Endothelial cell of umbilical vein (primary cell): ENCODE results near the gene PLXNA4. TPM values are rescaled to one million over a fixed set of nuclear protein-coding genes. Genes with fewer than 3 reads are reported as not detected.

Source experiments
- BruUV-seq: library from RNA; stranded (reverse); fragments of 400-500 nt; replicated peaks from 2 replicates; lab custom pipeline; 2021; lab: Mats Ljungman, UMichigan
- CTCF ChIA-PET: fragments of 300-600, 350-600 bp; sonication (Branson Sonifier 250); formaldehyde crosslinking; loops from one replicate; lab custom pipeline; 2021; ENCODE audit warnings: antibody characterized with exemption, inconsistent platforms; lab: Charles Lee
- POLR2A ChIA-PET: fragments of 300-600, 350-600 bp; sonication (Branson Sonifier 250); formaldehyde crosslinking; loops from one replicate; lab custom pipeline; 2021; ENCODE audit warnings: antibody characterized with exemption, inconsistent platforms; lab: Charles Lee
- DNase-seq: peaks from one replicate; pipeline ENCODE4 v3.0.0-alpha.2; 2011; ENCODE audit warnings: low read depth, low spot score
- FAIRE-seq: peaks from 2 replicates; lab custom pipeline; 2011; peaks lifted over from hg19 to GRCh38; lab: Jason Lieb, UNC
- H2AFZ ChIP-seq: 2 replicates; pipeline ENCODE4 v1.6.0; 2012; ENCODE audit warnings: low read depth, low read length, control low read depth, inconsistent platforms
- H3K27ac ChIP-seq: 2 replicates; pipeline ENCODE4 v1.5.1; 2011; ENCODE audit warnings: low read depth, mild to moderate bottlenecking, control low read depth, low read length, moderate library complexity; ENCODE audit not compliant: insufficient read depth
- H3K27me3 ChIP-seq, 2 experiments: 2 replicates each; pipeline versions ENCODE4 v1.6.0 to v1.6.1; 2011; ENCODE audit warnings: low read length in 2 of 2, mixed read lengths in 1 of 2; ENCODE audit not compliant: control insufficient read depth in 2 of 2, insufficient read depth in 2 of 2
- H3K36me3 ChIP-seq, 2 experiments: 2 replicates in 1 of 2; 3 replicates in 1 of 2; pipeline ENCODE4 v1.5.1; 2011; ENCODE audit warnings: low read length in 2 of 2, mild to moderate bottlenecking in 1 of 2, moderate library complexity in 1 of 2; ENCODE audit not compliant: control insufficient read depth in 2 of 2, insufficient read depth in 2 of 2; ENCODE audit errors: extremely low read depth in 1 of 2
- H3K4me1 ChIP-seq: 3 replicates; pipeline ENCODE4 v1.5.1; 2011; ENCODE audit warnings: mild to moderate bottlenecking, low read length; ENCODE audit not compliant: control insufficient read depth, insufficient read depth; ENCODE audit errors: extremely low read depth
- H3K4me2 ChIP-seq: 2 replicates; pipeline ENCODE4 v1.6.1; 2011; ENCODE audit warnings: low read length, control low read depth, mixed read lengths; ENCODE audit not compliant: insufficient read depth
- H3K4me3 ChIP-seq, 3 experiments: fragments of 200-600 bp in 1 of 3; sonication (generic), shearing (Covaris generic) in 1 of 3; replicated peaks in 1 of 3; 2 replicates each; pipeline ENCODE4 v1.5.1; 2011 to 2016; ENCODE audit warnings: control low read depth in 3 of 3, low read length in 3 of 3, mild to moderate bottlenecking in 2 of 3, inconsistent platforms in 1 of 3, low read depth in 1 of 3, moderate library complexity in 1 of 3; ENCODE audit not compliant: insufficient read depth in 1 of 3
- H3K79me2 ChIP-seq: 2 replicates; pipeline ENCODE4 v1.6.0; 2012; ENCODE audit warnings: low read length, inconsistent platforms; ENCODE audit not compliant: control insufficient read depth, insufficient read depth
- H3K9ac ChIP-seq: replicated peaks from 2 replicates; pipeline ENCODE3; 2011; ENCODE audit warnings: low read length, control low read depth; ENCODE audit not compliant: insufficient read depth; ENCODE audit errors: extremely low read depth
- H3K9me1 ChIP-seq: replicated peaks from 3 replicates; pipeline ENCODE4 v1.6.0; 2011; ENCODE audit warnings: mild to moderate bottlenecking, low read length; ENCODE audit not compliant: control insufficient read depth, insufficient read depth; ENCODE audit errors: extremely low read depth
- H3K9me3 ChIP-seq: replicated peaks from 2 replicates; pipeline ENCODE4 v1.5.1; 2012; ENCODE audit warnings: low read length, inconsistent platforms; ENCODE audit not compliant: control insufficient read depth, insufficient read depth
- H4K20me1 ChIP-seq: replicated peaks from 2 replicates; pipeline ENCODE3; 2011; ENCODE audit warnings: mild to moderate bottlenecking, low read length; ENCODE audit not compliant: control insufficient read depth, insufficient read depth; ENCODE audit errors: extremely low read depth
- EZH2 ChIP-seq: IDR thresholded peaks from 2 replicates; pipeline ENCODE4 v1.6.1; 2012; ENCODE audit warnings: borderline replicate concordance, low read depth, mild to moderate bottlenecking, moderate library complexity, low read length, inconsistent platforms; ENCODE audit not compliant: severe bottlenecking
- FOS ChIP-seq: IDR thresholded peaks from 2 replicates; pipeline ENCODE4 v1.6.1; 2011; ENCODE audit warnings: mild to moderate bottlenecking, low read length, moderate library complexity, borderline replicate concordance; ENCODE audit not compliant: insufficient read depth
- JUN ChIP-seq: IDR thresholded peaks from 2 replicates; pipeline ENCODE4 v1.6.1; 2011; ENCODE audit warnings: borderline replicate concordance, low read depth; ENCODE audit not compliant: insufficient read length, insufficient read depth
- MYC ChIP-seq: IDR thresholded peaks from one replicate; pipeline ENCODE4 v1.6.1; 2011; ENCODE audit warnings: mild to moderate bottlenecking, low read depth, low read length
- POLR2A ChIP-seq: IDR thresholded peaks from 2 replicates; pipeline ENCODE4 v1.6.1; 2012; ENCODE audit warnings: low read depth, mild to moderate bottlenecking, control low read depth, low read length
- POLR2AphosphoS5 ChIP-seq: IDR thresholded peaks from 2 replicates; pipeline ENCODE4 v1.6.1; 2012; ENCODE audit warnings: low read depth, mild to moderate bottlenecking, control low read depth, low read length, moderate library complexity; ENCODE audit not compliant: insufficient read depth
- dilution Hi-C: fragments of 300-500 bp; cut with MboI; formaldehyde crosslinking; loops from one replicate; pipeline ENCODE4 v1.15.0; 2019; ENCODE audit warnings: low sequenced_read_pairs; ENCODE audit not compliant: extremely low pct_ligation_motif_present
- intact Hi-C: fragments of 100-400 bp; cut with micrococcal nuclease; formaldehyde crosslinking; loops from one replicate; pipeline ENCODE4 v1.10.0; 2022
- polyA plus RNA-seq, 4 experiments: library from polyadenylated mRNA; depleted of rRNA in 3 of 4; stranded (reverse) in 3 of 4; unstranded in 1 of 4; fragments of >200 nt; gene quantifications; 2 replicates each; pipeline versions ENCODE4 v1.2.1 to v1.2.3, GENCODE V29; 2011 to 2012; ENCODE audit warnings: missing spikeins in 1 of 4
- total RNA-seq: library from RNA; stranded (reverse); gene quantifications from 2 replicates; pipeline ENCODE4 v1.2.3, GENCODE V29; 2021
- TF ChIP-seq, protein P1 (sequence below): IDR thresholded peaks from 2 replicates; pipeline ENCODE4 v1.6.1; 2011; ENCODE audit not compliant: insufficient read depth, insufficient read length
- TF ChIP-seq, protein P2 (sequence below), 2 donors: IDR thresholded peaks; 1 replicate in 1 of 2; 2 replicates in 1 of 2; pipeline ENCODE4 v1.5.1; 2011; ENCODE audit warnings: low read length in 2 of 2, mild to moderate bottlenecking in 2 of 2, moderate library complexity in 2 of 2, control low read depth in 1 of 2, inconsistent platforms in 1 of 2, low read depth in 1 of 2; ENCODE audit not compliant: insufficient read depth in 1 of 2; ENCODE audit errors: extremely low read depth in 1 of 2

Gene PLXNA4
- total and polyA plus RNA-seq, 2 donors (not counting 3 experiments of a cell fraction or from before 2014, with no cell fraction given), result 12.1 to 20.4 TPM

DNA sequence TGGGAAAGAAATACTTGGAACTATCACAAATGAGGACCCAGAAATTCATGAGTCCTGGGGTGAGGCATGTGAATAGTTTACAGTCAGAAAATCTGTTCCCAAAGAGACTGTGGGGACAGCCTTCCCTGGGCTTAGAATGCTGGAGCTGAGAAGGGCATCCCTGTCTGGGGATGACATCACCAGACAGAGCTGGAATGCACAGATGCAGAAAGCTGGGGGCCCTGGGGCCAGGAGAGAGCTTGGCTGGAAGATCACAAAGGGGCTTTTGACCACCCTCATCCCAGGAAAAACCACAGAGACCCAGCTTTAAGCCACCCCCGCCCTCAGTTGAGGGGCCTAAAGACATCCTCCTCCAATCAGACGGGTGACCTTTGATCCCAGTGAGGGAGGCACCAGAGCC is 264.5 kb downstream of the PLXNA4 start:
- H3K4me2 ChIP-seq, result no peak overlapping the region
- intact Hi-C loops (loop anchor here (5.0 kb wide), 1 partner anchor 164 kb away; no protein-coding TSS in a partner anchor), dilution Hi-C loops (no loop called here)
- no peaks in the 10 kb centered on the region for H3K9me3 ChIP-seq
- no peak overlapping the region for H3K4me3 ChIP-seq
- TF ChIP-seq POLR2A, result no peak
- no peak for TF ChIP-seq MYC
- no peak for TF ChIP-seq POLR2AphosphoS5
- TF ChIP-seq, protein P1, sequence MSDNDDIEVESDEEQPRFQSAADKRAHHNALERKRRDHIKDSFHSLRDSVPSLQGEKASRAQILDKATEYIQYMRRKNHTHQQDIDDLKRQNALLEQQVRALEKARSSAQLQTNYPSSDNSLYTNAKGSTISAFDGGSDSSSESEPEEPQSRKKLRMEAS, result no peak
- TF ChIP-seq, protein P2, sequence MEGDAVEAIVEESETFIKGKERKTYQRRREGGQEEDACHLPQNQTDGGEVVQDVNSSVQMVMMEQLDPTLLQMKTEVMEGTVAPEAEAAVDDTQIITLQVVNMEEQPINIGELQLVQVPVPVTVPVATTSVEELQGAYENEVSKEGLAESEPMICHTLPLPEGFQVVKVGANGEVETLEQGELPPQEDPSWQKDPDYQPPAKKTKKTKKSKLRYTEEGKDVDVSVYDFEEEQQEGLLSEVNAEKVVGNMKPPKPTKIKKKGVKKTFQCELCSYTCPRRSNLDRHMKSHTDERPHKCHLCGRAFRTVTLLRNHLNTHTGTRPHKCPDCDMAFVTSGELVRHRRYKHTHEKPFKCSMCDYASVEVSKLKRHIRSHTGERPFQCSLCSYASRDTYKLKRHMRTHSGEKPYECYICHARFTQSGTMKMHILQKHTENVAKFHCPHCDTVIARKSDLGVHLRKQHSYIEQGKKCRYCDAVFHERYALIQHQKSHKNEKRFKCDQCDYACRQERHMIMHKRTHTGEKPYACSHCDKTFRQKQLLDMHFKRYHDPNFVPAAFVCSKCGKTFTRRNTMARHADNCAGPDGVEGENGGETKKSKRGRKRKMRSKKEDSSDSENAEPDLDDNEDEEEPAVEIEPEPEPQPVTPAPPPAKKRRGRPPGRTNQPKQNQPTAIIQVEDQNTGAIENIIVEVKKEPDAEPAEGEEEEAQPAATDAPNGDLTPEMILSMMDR (IDR thresholded peaks at IDR 0.05; ENCODE audit: extremely low read depth in 1 of 2, insufficient read depth in 1 of 2, low read depth in 1 of 2, low read length in 2 of 2), result no peak
- TF ChIP-seq FOS, result no peak
- no peak for TF ChIP-seq EZH2
- TF ChIP-seq JUN, result no peak
- H3K9me1 ChIP-seq, result no peaks in the 10 kb centered on the region
- CTCF ChIA-PET, result interaction anchor here (0.8 to 3.2 kb wide), 4 partner anchors 18 to 269 kb away, joined by 3 to 9 read pairs (median 4); no protein-coding TSS in a partner anchor
- DNase-seq (no peak), FAIRE-seq (peak; percentile 15)
- no peaks in the 10 kb centered on the region for H3K79me2 ChIP-seq
- peaks cover 23% of the 10 kb centered on the region for H3K4me1 ChIP-seq
- POLR2A ChIA-PET, result no interaction called here
- H3K27ac ChIP-seq, result no peak overlapping the region
- H4K20me1 ChIP-seq, result no peaks in the 10 kb centered on the region
- no TSS peak for BruUV-seq
- H3K36me3 ChIP-seq, result no peaks in the 10 kb centered on the region
- H3K9ac ChIP-seq, result no peak overlapping the region
- no peak overlapping the region for H2AFZ ChIP-seq
- no peaks in the 10 kb centered on the region for H3K27me3 ChIP-seq
